IMR-90 (cell line): ENCODE measurements around the gene RNPEP. TPM values are rescaled to one million over a fixed set of nuclear protein-coding genes. Genes with fewer than 3 reads are reported as not detected.
"Not testable (repeated sequence)": the region's sequence is repeated elsewhere in the genome, so short reads cannot be mapped to it uniquely, and the experiment has no call there.

Source experiments
- ATAC-seq: fragments of 200-7000 bp; cut with Tn5 transposase; 2 replicates; pipeline ENCODE4 v1.9.1; 2020; ENCODE audit warnings: low read depth, mild to moderate bottlenecking, moderate library complexity
- BruUV-seq: library from RNA; stranded (reverse); fragments of 400-500 nt; replicated peaks from 2 replicates; lab custom pipeline; 2021; lab: Mats Ljungman, UMichigan
- CTCF ChIA-PET: fragments of 300-600 bp; formaldehyde crosslinking; extraction: SDS; loops from one replicate; lab custom pipeline; 2021; ENCODE audit warnings: antibody characterized with exemption; lab: Yijun Ruan, JAX
- POLR2A ChIA-PET: fragments of 300-600 bp; sonication (Branson Sonifier 250); formaldehyde crosslinking; loops from one replicate; lab custom pipeline; 2022; ENCODE audit warnings: antibody characterized with exemption; ENCODE audit not compliant: unreplicated experiment; lab: Charles Lee
- DNase-seq: peaks from one replicate; pipeline ENCODE4 v3.0.0; 2013
- H2AFZ ChIP-seq: replicated peaks from 2 replicates; pipeline ENCODE3; 2013; ENCODE audit warnings: low read length, mild to moderate bottlenecking; ENCODE audit not compliant: poor library complexity
- H2AK5ac ChIP-seq: 2 replicates; pipeline ENCODE4 v1.6.1; 2013; ENCODE audit warnings: low read depth, low read length, inconsistent platforms
- H2AK9ac ChIP-seq: replicated peaks from 2 replicates; pipeline ENCODE3; 2013; ENCODE audit warnings: mild to moderate bottlenecking, low read depth, low read length, moderate library complexity; ENCODE audit not compliant: poor library complexity
- H2BK120ac ChIP-seq: 2 replicates; pipeline ENCODE4 v1.6.1; 2013; ENCODE audit warnings: low read depth, low read length, inconsistent platforms
- H2BK15ac ChIP-seq: 3 replicates; pipeline ENCODE4 v1.6.1; 2013; ENCODE audit warnings: low read depth, low read length, inconsistent platforms
- H2BK20ac ChIP-seq: 2 replicates; pipeline ENCODE4 v1.6.1; 2013; ENCODE audit warnings: low read depth, mild to moderate bottlenecking, inconsistent platforms, low read length, moderate library complexity
- H2BK5ac ChIP-seq: 2 replicates; pipeline ENCODE4 v1.6.1; 2013; ENCODE audit warnings: mild to moderate bottlenecking, low read depth, low read length, inconsistent platforms; ENCODE audit not compliant: poor library complexity, severe bottlenecking
- H3K14ac ChIP-seq: replicated peaks from 2 replicates; pipeline ENCODE4 v1.6.1; 2013; ENCODE audit warnings: low read depth, low read length, inconsistent platforms
- H3K18ac ChIP-seq: 2 replicates; pipeline ENCODE4 v1.6.1; 2013; ENCODE audit warnings: low read depth, low read length, control low read depth
- H3K23ac ChIP-seq: 2 replicates; pipeline ENCODE4 v1.6.1; 2013; ENCODE audit warnings: low read depth, low read length, inconsistent platforms
- H3K27ac ChIP-seq: 2 replicates; pipeline ENCODE4 v1.5.1; 2013; ENCODE audit warnings: mild to moderate bottlenecking, control low read depth, low read length; ENCODE audit not compliant: insufficient read depth
- H3K27me3 ChIP-seq: 2 replicates; pipeline ENCODE4 v1.6.1; 2013; ENCODE audit warnings: low read length; ENCODE audit not compliant: control insufficient read depth, insufficient read depth
- H3K36me3 ChIP-seq: 2 replicates; pipeline ENCODE4 v1.6.1; 2013; ENCODE audit warnings: low read length, mixed read lengths; ENCODE audit not compliant: control insufficient read depth, insufficient read depth
- H3K4ac ChIP-seq: 2 replicates; pipeline ENCODE4 v1.6.1; 2013; ENCODE audit warnings: low read depth, low read length, inconsistent platforms
- H3K4me1 ChIP-seq: 2 replicates; pipeline ENCODE4 v1.6.1; 2013; ENCODE audit warnings: low read length, mixed read lengths; ENCODE audit not compliant: control insufficient read depth, insufficient read depth
- H3K4me2 ChIP-seq: 2 replicates; pipeline ENCODE4 v1.6.1; 2013; ENCODE audit warnings: low read depth, mild to moderate bottlenecking, control low read depth, low read length, moderate library complexity
- H3K4me3 ChIP-seq: 2 replicates; pipeline ENCODE4 v1.5.1; 2013; ENCODE audit warnings: low read depth, mild to moderate bottlenecking, control low read depth, low read length, moderate library complexity; ENCODE audit not compliant: insufficient read depth
- H3K56ac ChIP-seq: 2 replicates; pipeline ENCODE4 v1.6.1; 2013; ENCODE audit warnings: low read length, inconsistent platforms; ENCODE audit not compliant: insufficient read depth; ENCODE audit errors: extremely low read depth
- H3K79me1 ChIP-seq, 2 experiments: 2 replicates each; pipeline ENCODE4 v1.6.1; 2013; ENCODE audit warnings: low read length in 2 of 2, inconsistent platforms in 1 of 2, low read depth in 1 of 2
- H3K9ac ChIP-seq: 2 replicates; pipeline ENCODE4 v1.6.1; 2013; ENCODE audit warnings: low read depth, low read length, control low read depth
- H3K9me1 ChIP-seq: 2 replicates; pipeline ENCODE4 v1.6.1; 2013; ENCODE audit warnings: low read length, inconsistent platforms; ENCODE audit not compliant: insufficient read depth
- H3K9me3 ChIP-seq: 2 replicates; pipeline ENCODE4 v1.6.1; 2013; ENCODE audit warnings: low read length; ENCODE audit not compliant: control insufficient read depth, insufficient read depth
- H4K20me1 ChIP-seq: 2 replicates; pipeline ENCODE4 v1.6.1; 2013; ENCODE audit warnings: low read length, inconsistent platforms; ENCODE audit not compliant: insufficient read depth
- H4K5ac ChIP-seq: 2 replicates; pipeline ENCODE4 v1.6.1; 2013; ENCODE audit warnings: mild to moderate bottlenecking, low read depth, low read length, control low read depth
- H4K8ac ChIP-seq, 2 experiments: 2 replicates each; pipeline ENCODE4 v1.6.1; 2013; ENCODE audit warnings: low read depth in 2 of 2, low read length in 2 of 2, control low read depth in 1 of 2, inconsistent platforms in 1 of 2
- H4K91ac ChIP-seq: 2 replicates; pipeline ENCODE4 v1.6.1; 2013; ENCODE audit warnings: low read depth, low read length, inconsistent platforms; ENCODE audit not compliant: insufficient read depth
- WGBS, 2 experiments: methylation state at CpG; one replicate each; pipeline versions ENCODE4 v1.1.5 to v1.1.7; 2013; ENCODE audit warnings: missing lambda C conversion rate in 2 of 2; ENCODE audit not compliant: insufficient read length in 1 of 2; ENCODE audit errors: extremely low coverage in 2 of 2; 5-methylcytosine and 5-hydroxymethylcytosine counted together
- dilution Hi-C: fragments of 300-500 bp; cut with HindIII; formaldehyde crosslinking; loops from one replicate; pipeline ENCODE4 v1.14.3; 2018; ENCODE audit warnings: low sequenced_read_pairs; ENCODE audit not compliant: unreplicated experiment
- in situ Hi-C: fragments of 300-500 bp; cut with MboI; formaldehyde crosslinking; loops from 3 replicates; pipeline ENCODE4 v1.14.3; 2019; ENCODE audit warnings: low sequenced_read_pairs, inconsistent platforms, mixed read lengths
- intact Hi-C: fragments of 100-400 bp; cut with micrococcal nuclease; formaldehyde crosslinking; loops from 2 replicates; pipeline ENCODE4 v1.10.0; 2022
- microRNA-seq, 2 experiments: library from miRNA; stranded (forward) in 1 of 2; unstranded in 1 of 2; fragments of 10-50 nt in 1 of 2; fragments of <30 nt in 1 of 2; gene quantifications in 1 of 2; microRNA quantifications in 1 of 2; one replicate each; pipeline versions ENCODE3 to v1.1.0; 2013 to 2020; ENCODE audit not compliant: insufficient read depth in 1 of 2, insufficient read length in 1 of 2, unreplicated experiment in 1 of 2
- polyA plus RNA-seq, 3 experiments: library from polyadenylated mRNA; depleted of rRNA; stranded (reverse); fragments of >200 nt; gene quantifications; 2 replicates each; pipeline ENCODE4 v1.2.3, GENCODE V29; 2012; ENCODE audit warnings: low replicate concordance in 1 of 3
- small RNA-seq, 5 experiments: library from RNA; depleted of rRNA; stranded (forward); fragments of <200 nt; gene quantifications; one replicate each; pipeline ENCODE3, GENCODE V24; 2012
- total RNA-seq: library from RNA; depleted of rRNA; stranded (reverse); fragments of >200 nt; gene quantifications from 2 replicates; pipeline ENCODE4 v1.2.3, GENCODE V29; 2012; rRNA removed

Gene RNPEP
- total and polyA plus RNA-seq, 2 of the 4 experiments (the other 2 are of a cell fraction): 49.8 to 75.4 TPM

DNA sequence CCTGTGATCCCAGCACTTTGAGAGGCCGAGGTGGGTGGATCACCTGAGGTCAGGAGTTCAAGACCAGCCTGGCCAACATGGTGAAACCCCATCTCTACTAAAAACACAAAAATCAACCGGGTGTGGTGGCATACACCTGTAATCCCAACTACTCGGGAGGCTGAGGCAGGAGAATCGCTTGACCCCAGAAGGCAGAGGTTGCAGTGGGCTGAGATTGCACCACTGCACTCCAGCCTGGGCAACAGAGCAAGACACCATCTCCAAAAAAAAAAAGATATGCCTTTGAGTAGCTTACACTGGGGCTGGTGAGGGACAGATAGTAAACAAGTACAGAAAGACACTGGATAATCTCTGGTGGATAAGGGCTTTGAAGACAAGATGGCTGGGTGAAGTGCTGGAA is 72.2 kb downstream of the RNPEP start:
- H2AFZ ChIP-seq, H3K36me3 ChIP-seq, H3K9me1 ChIP-seq, ATAC-seq, H2BK15ac ChIP-seq, H2BK5ac ChIP-seq, H2AK9ac ChIP-seq, H3K18ac ChIP-seq, H3K23ac ChIP-seq, H3K27me3 ChIP-seq, H3K27ac ChIP-seq, H3K9me3 ChIP-seq, H2BK20ac ChIP-seq, H3K79me1 ChIP-seq, intact Hi-C loops, H3K9ac ChIP-seq, H3K56ac ChIP-seq, H3K4me2 ChIP-seq, H4K91ac ChIP-seq, H2BK120ac ChIP-seq, H3K14ac ChIP-seq, H4K5ac ChIP-seq, H4K8ac ChIP-seq, BruUV-seq, POLR2A ChIA-PET, H3K4ac ChIP-seq, H2AK5ac ChIP-seq, in situ Hi-C loops, H3K4me1 ChIP-seq, dilution Hi-C loops, DNase-seq, H4K20me1 ChIP-seq, H3K4me3 ChIP-seq: not testable (repeated sequence)
- no CpG with 5 or more reads among the region's 4 CpGs for WGBS, 2 experiments
- CTCF ChIA-PET: interaction anchor here (0.6 kb wide), 1 partner anchor 996 kb away, joined by 3 read pairs; no protein-coding TSS in a partner anchor

Small RNA genes within 50 kb of the gene (microRNA-seq; reads per million reads assigned to microRNA genes)
- gene AL691482.1 (ENCODE audit: insufficient read depth, insufficient read length) (not detected), gene AL691482.2 (ENCODE audit: insufficient read depth, insufficient read length) (not detected), gene MIR6740 (ENCODE audit: insufficient read depth in 1 of 2, insufficient read length in 1 of 2, unreplicated experiment in 1 of 2) (0.37 to 3.1 reads per million in 2 experiments), gene RF00156 (ENCODE audit: insufficient read depth, insufficient read length) (not detected)

Small RNA genes within 50 kb of the gene (small RNA-seq; reads per million reads assigned to genes)
- 0 reads per million in 5 experiments for gene AL691482.1
- gene AL691482.2: 0 reads per million in 5 experiments
- 0 reads per million in 5 experiments for gene MIR6740
- 0 to 0.18 (median 0) reads per million in 5 experiments for gene RF00156

Other genes with a start within 250 kb of the RNPEP start
- 13.9 and 14.0 TPM in 2 replicates for gene IPO9, start 153.5 kb upstream of the RNPEP start, total RNA-seq
- 23.4 and 29.6 TPM in 2 replicates for gene IPO9, start 153.5 kb upstream of the RNPEP start, polyA plus RNA-seq (2012; rRNA removed)
- gene SHISA4, start 93.8 kb upstream of the RNPEP start, total RNA-seq: 10.0 and 11.1 TPM in 2 replicates
- 34.8 and 47.8 TPM in 2 replicates for gene SHISA4, start 93.8 kb upstream of the RNPEP start, polyA plus RNA-seq (2012; rRNA removed)
- 44.4 and 53.2 TPM in 2 replicates for gene LMOD1, start 36.1 kb upstream of the RNPEP start, total RNA-seq
- gene LMOD1, start 36.1 kb upstream of the RNPEP start, polyA plus RNA-seq (2012; rRNA removed): 48.6 and 51.7 TPM in 2 replicates
- gene TIMM17A, start 27.1 kb upstream of the RNPEP start, total RNA-seq: 87.3 and 114 TPM in 2 replicates
- gene TIMM17A, start 27.1 kb upstream of the RNPEP start, polyA plus RNA-seq (2012; rRNA removed): 66.4 and 80.4 TPM in 2 replicates
- gene ELF3, start 27.9 kb downstream of the RNPEP start, total RNA-seq: under 0.01 TPM in 1 of 2 replicates, not detected in the other
- 0.19 and 0.38 TPM in 2 replicates for gene ELF3, start 27.9 kb downstream of the RNPEP start, polyA plus RNA-seq (2012; rRNA removed)
- gene GPR37L1, start 140.3 kb downstream of the RNPEP start, total RNA-seq: not detected in 2 replicates
- 0.02 TPM in 1 of 2 replicates, not detected in the other for gene GPR37L1, start 140.3 kb downstream of the RNPEP start, polyA plus RNA-seq (2012; rRNA removed)
- gene ARL8A, start 162.1 kb downstream of the RNPEP start, total RNA-seq: 18.1 and 19.7 TPM in 2 replicates
- gene ARL8A, start 162.1 kb downstream of the RNPEP start, polyA plus RNA-seq (2012; rRNA removed): 30.7 and 38.6 TPM in 2 replicates
- not detected in 2 replicates for gene PTPN7, start 178.0 kb downstream of the RNPEP start, total RNA-seq
- 0.05 TPM in 1 of 2 replicates, not detected in the other for gene PTPN7, start 178.0 kb downstream of the RNPEP start, polyA plus RNA-seq (2012; rRNA removed)
- not detected in 2 replicates for gene LGR6, start 211.2 kb downstream of the RNPEP start, total RNA-seq
- not detected in 2 replicates for gene LGR6, start 211.2 kb downstream of the RNPEP start, polyA plus RNA-seq (2012; rRNA removed)